Neural crest cell (in vitro differentiated cells): Measurements from ENCODE around the gene EPB41L2. TPM values are rescaled to one million over a fixed set of nuclear protein-coding genes. Genes with fewer than 3 reads are reported as not detected.

ENCODE experiments used
- DNase-seq: peaks from one replicate; pipeline ENCODE4 v3.0.0; 2021; ENCODE audit warnings: low read depth, mixed read lengths, low spot score
- H3K27ac Mint-ChIP-seq: one replicate; pipeline ENCODE4 v1.8.0; 2021; ENCODE audit warnings: mild to moderate bottlenecking, mixed read lengths; ENCODE audit not compliant: unreplicated experiment
- H3K27me3 Mint-ChIP-seq: 2 replicates; pipeline ENCODE4 v1.8.0; 2021; ENCODE audit warnings: low read depth, mild to moderate bottlenecking, mixed read lengths
- H3K36me3 Mint-ChIP-seq: 2 replicates; pipeline ENCODE4 v1.8.0; 2021; ENCODE audit warnings: low read depth, mild to moderate bottlenecking, mixed read lengths
- H3K4me1 Mint-ChIP-seq: 2 replicates; pipeline ENCODE4 v1.8.0; 2021; ENCODE audit warnings: mixed read lengths
- H3K4me3 Mint-ChIP-seq: one replicate; pipeline ENCODE4 v1.8.0; 2021; ENCODE audit warnings: mild to moderate bottlenecking, mixed read lengths
- H3K9me3 Mint-ChIP-seq: 2 replicates; pipeline ENCODE4 v1.8.0; 2021; ENCODE audit warnings: mixed read lengths
- CTCF ChIP-seq: fragments of 200-600 bp; sonication (generic); conservative IDR thresholded peaks from 2 replicates; pipeline ENCODE4 v1.5.0; 2021; ENCODE audit warnings: antibody characterized with exemption, mild to moderate bottlenecking
- total RNA-seq: library from RNA; stranded (reverse); gene quantifications from 2 replicates; pipeline ENCODE4 v1.2.1, GENCODE V29; 2021

EPB41L2 gene
- total RNA-seq, 1 donor from 2014 or later, result 114 TPM

DNA sequence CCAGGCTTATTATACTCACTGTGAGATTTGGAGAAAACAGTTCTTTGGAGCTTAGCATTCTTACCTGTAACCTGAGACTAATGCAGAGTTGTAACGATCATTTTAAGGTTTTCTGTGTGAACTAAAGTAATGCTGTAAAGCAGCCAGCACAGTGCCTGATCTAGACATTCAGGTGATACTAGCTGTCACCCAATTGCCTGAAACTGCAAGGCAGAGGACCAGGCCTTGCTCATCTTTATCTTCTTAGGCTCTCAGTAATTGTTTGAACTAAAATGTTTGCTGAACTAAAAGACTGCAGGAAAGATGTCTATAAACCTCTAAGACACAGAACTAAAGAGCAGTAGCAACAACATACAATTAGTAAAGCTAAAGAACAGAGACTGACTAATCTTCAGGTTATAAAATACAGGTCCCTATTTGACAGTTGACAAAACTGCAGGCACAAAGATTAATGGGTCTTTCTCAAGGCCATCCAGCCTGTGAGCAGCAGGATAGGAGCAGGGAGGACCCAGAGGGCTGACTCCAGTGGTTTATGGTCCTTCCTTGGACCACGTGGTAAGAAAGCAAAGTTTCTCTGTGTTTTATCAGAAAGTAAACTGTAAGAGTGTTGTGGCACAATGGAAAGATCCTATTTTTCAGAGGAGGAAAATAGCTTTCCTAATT lies 204.4 kb downstream of the EPB41L2 start:
- no peak for DNase-seq
- Mint-ChIP-seq H3K36me3 (peaks cover 17% of the 10 kb centered on the region), H3K4me3 (no peak overlapping the region), H3K4me1 (peaks cover 7% of the 10 kb centered on the region), H3K9me3 (peaks cover 4% of the 10 kb centered on the region), H3K27me3 (no peaks in the 10 kb centered on the region), H3K27ac (no peak overlapping the region)
- no peak for TF ChIP-seq CTCF

GRCh38 chr6:130858054-130858453 lies 205.0 kb downstream of the EPB41L2 start:
- peaks cover 13% of the 10 kb centered on the region for H3K4me1 Mint-ChIP-seq
- H3K27ac Mint-ChIP-seq, result no peak overlapping the region
- H3K4me3 Mint-ChIP-seq, result no peak overlapping the region
- H3K27me3 Mint-ChIP-seq, result no peaks in the 10 kb centered on the region
- no peak for DNase-seq
- H3K36me3 Mint-ChIP-seq, result peaks cover 15% of the 10 kb centered on the region
- peaks cover 4% of the 10 kb centered on the region for H3K9me3 Mint-ChIP-seq
- no peak for TF ChIP-seq CTCF

DNA sequence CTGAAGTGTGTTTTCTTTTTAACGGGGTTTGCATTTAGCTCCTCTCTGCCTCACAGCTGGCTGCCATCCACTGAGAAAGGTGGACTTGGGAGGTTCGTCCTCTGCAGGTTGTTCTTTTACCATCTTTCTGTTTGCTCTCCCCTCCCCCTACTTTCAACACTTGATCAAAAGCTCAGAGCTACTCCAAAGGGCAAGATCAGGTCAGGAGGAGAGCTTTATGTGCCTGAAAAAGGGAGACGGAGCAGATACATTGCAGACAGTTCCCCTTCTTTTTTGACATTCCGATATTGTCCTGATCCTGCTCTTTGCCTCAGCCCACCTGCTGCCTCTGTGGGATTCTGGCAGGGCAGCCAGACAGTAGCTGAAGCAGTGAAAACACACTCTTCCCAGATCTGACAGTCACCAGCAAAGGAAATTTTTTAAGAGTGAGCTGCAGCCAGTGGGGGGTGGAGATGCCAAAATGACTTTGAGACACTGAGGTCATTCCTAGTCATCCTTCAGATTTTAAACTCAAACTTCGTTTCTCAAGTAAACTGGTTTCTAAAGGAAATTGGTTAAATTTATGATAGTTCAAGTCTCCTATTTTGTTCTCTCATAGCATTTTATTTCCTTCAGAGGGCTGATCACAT lies 209.4 kb downstream of the EPB41L2 start:
- no peak for DNase-seq
- no peaks in the 10 kb centered on the region for H3K27me3 Mint-ChIP-seq
- peaks cover 4% of the 10 kb centered on the region for H3K9me3 Mint-ChIP-seq
- TF ChIP-seq CTCF, result no peak
- H3K4me1 Mint-ChIP-seq, result peaks cover 23% of the 10 kb centered on the region
- H3K4me3 Mint-ChIP-seq, result no peak overlapping the region
- H3K27ac Mint-ChIP-seq, result no peak overlapping the region
- peaks cover 10% of the 10 kb centered on the region for H3K36me3 Mint-ChIP-seq

DNA sequence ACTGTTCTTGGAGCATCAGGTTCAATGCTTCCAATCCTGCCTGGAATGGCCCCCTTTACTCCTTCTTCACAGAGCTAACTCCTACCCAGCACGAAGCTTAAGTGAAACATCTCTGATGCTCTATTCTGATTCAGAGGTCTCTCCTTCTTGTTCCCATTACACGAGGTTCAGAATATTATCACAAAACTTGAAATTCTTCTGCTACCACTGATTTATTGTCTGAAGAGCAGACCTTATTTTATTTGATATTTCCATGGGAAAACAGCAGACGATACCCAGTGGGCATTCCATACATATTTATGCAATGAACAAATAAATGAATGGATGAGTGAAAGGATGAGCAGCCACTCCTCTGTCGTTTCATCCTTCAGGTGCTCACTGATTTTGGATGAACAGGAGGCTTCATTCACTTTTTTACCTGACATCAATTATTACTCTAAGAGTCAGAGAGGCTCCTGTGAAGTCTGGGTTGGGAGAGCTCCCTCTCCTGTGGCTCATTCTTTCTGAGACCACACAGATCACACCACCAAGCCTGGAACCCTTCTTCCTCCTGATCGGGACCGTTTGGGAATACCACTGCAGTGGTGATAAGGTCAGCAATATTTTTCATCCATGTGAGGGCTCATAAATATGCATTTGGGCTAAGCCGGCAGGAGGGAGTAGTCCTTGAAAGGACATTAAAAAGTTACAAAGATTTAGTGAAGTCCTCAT lies 210.0 kb downstream of the EPB41L2 start:
- Mint-ChIP-seq H3K36me3 (peaks cover 7% of the 10 kb centered on the region), H3K4me1 (peaks cover 23% of the 10 kb centered on the region), H3K27me3 (no peaks in the 10 kb centered on the region), H3K27ac (peak overlapping the region; percentile 38), H3K4me3 (no peak overlapping the region), H3K9me3 (peaks cover 4% of the 10 kb centered on the region)
- no peak for TF ChIP-seq CTCF
- no peak for DNase-seq

- Mint-ChIP-seq H3K27me3 (no peaks in the 10 kb centered on the region), H3K9me3 (peaks cover 4% of the 10 kb centered on the region), H3K4me1 (peaks cover 23% of the 10 kb centered on the region), H3K27ac (no peak overlapping the region), H3K4me3 (no peak overlapping the region), H3K36me3 (peaks cover 4% of the 10 kb centered on the region)
- TF ChIP-seq CTCF, result no peak
- DNase-seq, result no peak
Observed at GRCh38 chr6:130851026-130851425, 212.0 kb downstream of the EPB41L2 start.
